CD14-positive monocyte (primary cell): ENCODE data around the gene GAMT. TPM values are rescaled to one million over a fixed set of nuclear protein-coding genes. Genes with fewer than 3 reads are reported as not detected.

Source experiments
- DNase-seq, 3 donors: peaks; one replicate each; pipeline ENCODE4 v3.0.0-alpha.2; 2011 to 2022
- H2AFZ ChIP-seq: 2 replicates; pipeline ENCODE4 v1.6.0; 2012; ENCODE audit warnings: mild to moderate bottlenecking, low read depth, low read length, inconsistent platforms; ENCODE audit not compliant: insufficient read depth, poor library complexity, severe bottlenecking
- H3K27ac ChIP-seq, 2 donors: 1 replicate in 1 of 2; 2 replicates in 1 of 2; pipeline ENCODE4 v1.5.1; 2012 to 2013; ENCODE audit warnings: low read length in 2 of 2, control low read depth in 1 of 2, inconsistent platforms in 1 of 2, low read depth in 1 of 2, mild to moderate bottlenecking in 1 of 2
- H3K27me3 ChIP-seq, 2 donors: one replicate each; pipeline versions ENCODE4 v1.6.0 to v1.6.1; 2011 to 2013; ENCODE audit warnings: low read length in 2 of 2; ENCODE audit not compliant: control insufficient read depth in 2 of 2, insufficient read depth in 2 of 2
- H3K36me3 ChIP-seq, 2 donors: replicated peaks in 1 of 2; 1 replicate in 1 of 2; 2 replicates in 1 of 2; pipeline versions ENCODE4 v1.5.1 to v1.6.1; 2012 to 2013; ENCODE audit warnings: low read length in 2 of 2, control low read depth in 1 of 2, inconsistent platforms in 1 of 2, mild to moderate bottlenecking in 1 of 2; ENCODE audit not compliant: insufficient read depth in 2 of 2, control insufficient read depth in 1 of 2
- H3K4me1 ChIP-seq, 2 donors: 1 replicate in 1 of 2; 2 replicates in 1 of 2; pipeline versions ENCODE4 v1.5.1 to v1.6.1; 2012 to 2013; ENCODE audit warnings: low read length in 2 of 2, control low read depth in 1 of 2, inconsistent platforms in 1 of 2, mild to moderate bottlenecking in 1 of 2, moderate library complexity in 1 of 2; ENCODE audit not compliant: insufficient read depth in 2 of 2, control insufficient read depth in 1 of 2
- H3K4me2 ChIP-seq: replicated peaks from 2 replicates; pipeline ENCODE3; 2012; ENCODE audit warnings: low read length, moderate library complexity, mild to moderate bottlenecking; ENCODE audit not compliant: poor library complexity, severe bottlenecking; ENCODE audit errors: extremely low read depth
- H3K4me3 ChIP-seq, 3 experiments: fragments of 200-600 bp in 1 of 3; sonication (generic) in 1 of 3; replicated peaks in 1 of 3; 1 replicate in 2 of 3; 2 replicates in 1 of 3; pipeline ENCODE4 v1.5.1; 2011 to 2013; ENCODE audit warnings: low read length in 3 of 3, mild to moderate bottlenecking in 3 of 3, control low read depth in 2 of 3, low read depth in 2 of 3, inconsistent platforms in 1 of 3, moderate library complexity in 1 of 3
- H3K79me2 ChIP-seq: 2 replicates; pipeline ENCODE4 v1.6.0; 2012; ENCODE audit warnings: mild to moderate bottlenecking, control low read depth, inconsistent platforms, low read length, moderate library complexity; ENCODE audit not compliant: insufficient read depth
- H3K9ac ChIP-seq: 2 replicates; pipeline ENCODE4 v1.6.0; 2017; ENCODE audit warnings: low read length, mild to moderate bottlenecking; ENCODE audit not compliant: insufficient read depth, poor library complexity, severe bottlenecking
- H3K9me3 ChIP-seq, 2 donors: replicated peaks in 1 of 2; 1 replicate in 1 of 2; 2 replicates in 1 of 2; pipeline versions ENCODE4 v1.5.1 to v1.6.1; 2012 to 2013; ENCODE audit warnings: low read length in 2 of 2, control low read depth in 1 of 2; ENCODE audit not compliant: control insufficient read depth in 1 of 2, insufficient read depth in 1 of 2
- H4K20me1 ChIP-seq: 2 replicates; pipeline ENCODE4 v1.6.0; 2012; ENCODE audit warnings: mild to moderate bottlenecking, low read length, control low read depth, moderate library complexity; ENCODE audit not compliant: insufficient read depth
- H3K27ac Mint-ChIP-seq, 7 donors: one replicate each; pipeline ENCODE4 v1.8.0; 2020; ENCODE audit warnings: mild to moderate bottlenecking in 7 of 7, mixed read lengths in 7 of 7, moderate library complexity in 6 of 7, inconsistent platforms in 2 of 7
- H3K27me3 Mint-ChIP-seq, 3 donors: one replicate each; pipeline ENCODE4 v1.8.0; 2021 to 2022; ENCODE audit warnings: low read depth in 3 of 3, mild to moderate bottlenecking in 3 of 3, mixed read lengths in 3 of 3, moderate library complexity in 3 of 3, inconsistent platforms in 1 of 3
- H3K36me3 Mint-ChIP-seq, 2 donors: one replicate each; pipeline ENCODE4 v1.8.0; 2020; ENCODE audit warnings: mixed read lengths in 2 of 2, inconsistent platforms in 1 of 2, mild to moderate bottlenecking in 1 of 2
- H3K4me1 Mint-ChIP-seq: one replicate; pipeline ENCODE4 v1.8.0; 2020; ENCODE audit warnings: mild to moderate bottlenecking, mixed read lengths
- H3K4me3 Mint-ChIP-seq, 2 donors: one replicate each; pipeline ENCODE4 v1.8.0; 2020; ENCODE audit warnings: mild to moderate bottlenecking in 2 of 2, mixed read lengths in 2 of 2, moderate library complexity in 1 of 2
- H3K9me3 Mint-ChIP-seq, 7 donors: one replicate each; pipeline ENCODE4 v1.8.0; 2020 to 2022; ENCODE audit warnings: mixed read lengths in 7 of 7, mild to moderate bottlenecking in 6 of 7, moderate library complexity in 6 of 7, inconsistent platforms in 2 of 7
- WGBS: methylation state at CpG from one replicate; pipeline ENCODE4 v1.1.5; 2013; ENCODE audit warnings: missing lambda C conversion rate; ENCODE audit not compliant: insufficient coverage; 5-methylcytosine and 5-hydroxymethylcytosine counted together
- intact Hi-C, 2 donors: fragments of 100-400 bp; cut with micrococcal nuclease; formaldehyde crosslinking; loops; one replicate each; pipeline versions ENCODE4 v1.15.0 to v1.15.1; 2023
- polyA plus RNA-seq, 3 donors: library from polyadenylated mRNA; depleted of rRNA in 1 of 3; unstranded in 2 of 3; stranded (reverse) in 1 of 3; fragments of 300-500 nt in 2 of 3; fragments of >200 nt in 1 of 3; fragmentation: Illumina TruSeq in 2 of 3; gene quantifications; 1 replicate in 2 of 3; 2 replicates in 1 of 3; pipeline ENCODE4 v1.2.3, GENCODE V29; 2012 to 2021
- TF ChIP-seq, protein P1 (sequence below): fragments of 200-600 bp; IDR thresholded peaks from one replicate; pipeline ENCODE4 v1.8.0; 2022; ENCODE audit warnings: antibody characterized with exemption, mild to moderate bottlenecking

The GAMT gene
- polyA plus RNA-seq, 3 donors: 0.95 to 1.3 (median 0.96) TPM

DNA sequence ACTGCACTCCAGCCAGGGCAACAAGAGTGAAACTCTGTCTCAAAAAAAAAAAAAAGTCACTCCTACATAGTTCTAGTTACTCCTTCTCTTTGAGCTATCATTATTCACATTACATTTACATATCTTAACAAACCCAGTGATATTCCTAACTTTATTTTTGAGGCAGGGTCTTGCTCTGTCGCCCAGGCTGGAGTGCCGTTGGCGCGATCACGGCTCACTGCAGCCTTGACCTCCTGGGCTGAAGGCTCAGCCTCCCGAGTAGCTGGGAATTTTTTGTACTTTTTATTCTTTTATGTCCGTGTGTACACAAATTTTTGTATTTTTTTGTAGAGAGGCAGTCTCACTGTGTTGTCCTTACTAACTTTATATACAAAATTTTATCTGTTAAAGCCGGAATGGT lies 36.3 kb upstream of the GAMT start:
- peaks cover 25% of the 10 kb centered on the region for H3K4me1 Mint-ChIP-seq
- peaks cover 47 to 62% of the 10 kb centered on the region in 2 donors for H3K36me3 ChIP-seq
- no peak overlapping the region for H3K9ac ChIP-seq
- H3K4me2 ChIP-seq: peak overlapping the region; percentile 91
- intact Hi-C loops: loop anchor here in 1 of 2 donors (1.0 to 2.0 kb wide), 2 partner anchors 42 to 55 kb away; partner anchors contain the start of genes C19orf25 and NDUFS7
- H3K27me3 ChIP-seq: no peaks in the 10 kb centered on the region
- peaks cover 13 to 22% of the 10 kb centered on the region in 2 donors for H3K4me1 ChIP-seq
- peaks cover 0 to 4% (median 1%) of the 10 kb centered on the region in 3 donors for H3K27me3 Mint-ChIP-seq
- H3K9me3 Mint-ChIP-seq: peaks cover 0 to 2% (median 0%) of the 10 kb centered on the region in 7 donors
- DNase-seq: no peak
- H2AFZ ChIP-seq: peak overlapping the region; percentile 66
- H3K9me3 ChIP-seq: no peaks in the 10 kb centered on the region
- H3K36me3 Mint-ChIP-seq: peaks cover 37 to 54% of the 10 kb centered on the region in 2 donors
- peak overlapping the region in 1 of 7 donors; percentile 66 for H3K27ac Mint-ChIP-seq
- H3K27ac ChIP-seq: no peak overlapping the region
- H3K4me3 Mint-ChIP-seq: no peak overlapping the region
- H3K4me3 ChIP-seq: peak overlapping the region in 1 of 3 experiments; percentile 93
- H4K20me1 ChIP-seq: peaks cover 71% of the 10 kb centered on the region
- 63% methylated on average over 4 of the region's 8 CpGs for WGBS
- TF ChIP-seq, protein P1, sequence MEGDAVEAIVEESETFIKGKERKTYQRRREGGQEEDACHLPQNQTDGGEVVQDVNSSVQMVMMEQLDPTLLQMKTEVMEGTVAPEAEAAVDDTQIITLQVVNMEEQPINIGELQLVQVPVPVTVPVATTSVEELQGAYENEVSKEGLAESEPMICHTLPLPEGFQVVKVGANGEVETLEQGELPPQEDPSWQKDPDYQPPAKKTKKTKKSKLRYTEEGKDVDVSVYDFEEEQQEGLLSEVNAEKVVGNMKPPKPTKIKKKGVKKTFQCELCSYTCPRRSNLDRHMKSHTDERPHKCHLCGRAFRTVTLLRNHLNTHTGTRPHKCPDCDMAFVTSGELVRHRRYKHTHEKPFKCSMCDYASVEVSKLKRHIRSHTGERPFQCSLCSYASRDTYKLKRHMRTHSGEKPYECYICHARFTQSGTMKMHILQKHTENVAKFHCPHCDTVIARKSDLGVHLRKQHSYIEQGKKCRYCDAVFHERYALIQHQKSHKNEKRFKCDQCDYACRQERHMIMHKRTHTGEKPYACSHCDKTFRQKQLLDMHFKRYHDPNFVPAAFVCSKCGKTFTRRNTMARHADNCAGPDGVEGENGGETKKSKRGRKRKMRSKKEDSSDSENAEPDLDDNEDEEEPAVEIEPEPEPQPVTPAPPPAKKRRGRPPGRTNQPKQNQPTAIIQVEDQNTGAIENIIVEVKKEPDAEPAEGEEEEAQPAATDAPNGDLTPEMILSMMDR: no peak
- H3K79me2 ChIP-seq: peaks cover 28% of the 10 kb centered on the region

DNA sequence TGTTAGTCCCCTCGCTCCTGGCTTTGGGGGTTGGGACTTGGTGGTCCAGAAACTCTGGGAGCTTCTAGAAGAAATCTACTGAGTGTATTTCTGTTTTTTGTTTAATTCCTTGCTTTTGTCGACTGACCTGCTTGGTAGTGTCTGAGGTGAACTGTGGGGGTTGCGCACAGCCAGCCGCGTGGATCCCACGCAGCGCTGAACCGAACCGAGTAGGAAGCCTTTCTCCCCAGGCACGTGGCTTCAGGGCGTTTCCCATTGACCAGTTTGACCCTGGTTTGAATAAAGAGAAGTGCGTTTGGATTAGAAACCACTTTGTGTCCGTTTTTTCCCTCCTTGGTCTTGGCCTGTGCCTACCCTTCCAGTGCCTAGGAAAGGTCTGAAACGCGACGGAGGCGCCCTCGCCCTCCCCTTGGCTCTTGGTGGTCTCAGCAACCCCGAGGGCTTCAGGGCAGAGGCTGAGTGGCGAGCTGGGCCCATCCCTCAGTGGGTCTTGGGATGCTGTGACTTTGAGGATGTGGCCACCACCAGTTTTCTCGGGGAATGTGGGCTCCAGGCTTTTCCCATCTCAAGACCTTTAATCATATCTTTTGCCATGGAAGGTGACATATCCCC lies 34.1 kb upstream of the GAMT start:
- Histone ChIP-seq H3K9me3 (no peaks in the 10 kb centered on the region), H3K9ac (no peak overlapping the region), H4K20me1 (peaks cover 64% of the 10 kb centered on the region), H3K4me2 (no peak overlapping the region), H3K27ac (no peak overlapping the region), H2AFZ (no peak overlapping the region), H3K4me1 (peaks cover 13 to 22% of the 10 kb centered on the region in 2 donors), H3K36me3 (peaks cover 44 to 59% of the 10 kb centered on the region in 2 donors), H3K79me2 (peaks cover 28% of the 10 kb centered on the region), H3K4me3 (no peak overlapping the region), H3K27me3 (no peaks in the 10 kb centered on the region)
- Mint-ChIP-seq H3K27me3 (peaks cover 0 to 4% (median 1%) of the 10 kb centered on the region in 3 donors), H3K36me3 (peaks cover 30 to 55% of the 10 kb centered on the region in 2 donors), H3K27ac (peak overlapping the region in 3 of 7 donors; percentile 18 to 90 (median 80)), H3K4me1 (peaks cover 23% of the 10 kb centered on the region), H3K9me3 (peaks cover 0 to 2% (median 0%) of the 10 kb centered on the region in 7 donors), H3K4me3 (no peak overlapping the region)
- intact Hi-C loops: no loop called here
- DNase-seq: no peak
- TF ChIP-seq, protein P1: no peak
- 87% methylated on average over 7 of the region's 21 CpGs for WGBS
